Stomach (tissue), 9 donors: ENCODE data around the gene FSHR. TPM values are rescaled to one million over a fixed set of nuclear protein-coding genes. Genes with fewer than 3 reads are reported as not detected.

ENCODE experiments used
- DNase-seq, 2 donors: peaks; one replicate each; pipeline versions ENCODE4 v3.0.0 to v3.0.0-alpha.2; 2013 to 2019
- H3K27ac ChIP-seq, 5 donors: fragments of 200-600 bp in 4 of 5; sonication (generic) in 4 of 5; one replicate each; pipeline ENCODE4 v1.5.1; 2013 to 2019; ENCODE audit warnings: mild to moderate bottlenecking in 1 of 5, moderate library complexity in 1 of 5
- H3K27me3 ChIP-seq, 3 donors: fragments of 200-600 bp; sonication (generic); one replicate each; pipeline ENCODE4 v1.5.1; 2017 to 2019; ENCODE audit warnings: mixed run types in 1 of 3
- H3K36me3 ChIP-seq, 4 donors: fragments of 200-600 bp; sonication (generic); 1 replicate in 3 of 4; 2 replicates in 1 of 4; pipeline ENCODE4 v1.5.1; 2016 to 2019
- H3K4me1 ChIP-seq, 4 donors: fragments of 200-600 bp; sonication (generic); one replicate each; pipeline ENCODE4 v1.5.1; 2016 to 2019
- H3K4me3 ChIP-seq, 4 donors: fragments of 200-600 bp; sonication (generic) in 3 of 4; one replicate each; pipeline ENCODE4 v1.5.1; 2016 to 2019; ENCODE audit warnings: mild to moderate bottlenecking in 1 of 4
- H3K9me3 ChIP-seq, 4 donors: fragments of 200-600 bp; sonication (generic); one replicate each; pipeline ENCODE4 v1.5.1; 2016 to 2019
- EP300 ChIP-seq: sonication (generic); formaldehyde crosslinking; IDR thresholded peaks from one replicate; pipeline ENCODE4 v1.6.1; 2017; ENCODE audit warnings: antibody characterized with exemption
- POLR2A ChIP-seq, 4 donors: fragments of 450-650 bp; IDR thresholded peaks; one replicate each; pipeline ENCODE4 v1.6.1; 2016; ENCODE audit warnings: antibody characterized with exemption in 4 of 4, control low read depth in 2 of 4, mild to moderate bottlenecking in 1 of 4, moderate library complexity in 1 of 4
- POLR2AphosphoS5 ChIP-seq, 3 donors: sonication (generic); formaldehyde crosslinking; IDR thresholded peaks; one replicate each; pipeline ENCODE4 v1.6.1; 2016; ENCODE audit warnings: antibody characterized with exemption in 3 of 3
- WGBS, 5 donors: extraction: QIAGEN DNeasy Blood & Tissue Kit in 3 of 5; methylation state at CpG; one replicate each; pipeline versions ENCODE4 v1.1.5 to v1.1.7; 2013 to 2018; 5-methylcytosine and 5-hydroxymethylcytosine counted together
- intact Hi-C: fragments of 100-400 bp; cut with DNase I; formaldehyde crosslinking; loops from one replicate; pipeline ENCODE4 v1.15.1; 2023; ENCODE audit warnings: low total_unique reads
- polyA plus RNA-seq, 3 donors: library from polyadenylated mRNA; stranded (reverse); fragments of 200-250 nt; gene quantifications; one replicate each; pipeline ENCODE4 v1.2.3, GENCODE V29; 2013
- total RNA-seq, 5 donors: library from RNA; depleted of rRNA; stranded (reverse); fragments of >200 nt; gene quantifications; one replicate each; pipeline versions ENCODE4 v1.1.0 to v1.2.3, GENCODE V29; 2014 to 2016
- TF ChIP-seq, protein P1 (sequence below), 7 experiments: fragments of 450-650 bp in 4 of 7; fragments of 200-600 bp in 3 of 7; sonication (generic) in 3 of 7; IDR thresholded peaks; one replicate each; pipeline ENCODE4 v1.5.1; 2016 to 2019; ENCODE audit warnings: antibody characterized with exemption in 7 of 7, control low read depth in 2 of 7, mild to moderate bottlenecking in 1 of 7
- donor health status: healthy with polysubstance abuse.
- donor health status: Bipolar disorder and iron deficiency.
- donor health status: healthy.

Gene FSHR
- total and polyA plus RNA-seq, 8 donors: not detected

DNA sequence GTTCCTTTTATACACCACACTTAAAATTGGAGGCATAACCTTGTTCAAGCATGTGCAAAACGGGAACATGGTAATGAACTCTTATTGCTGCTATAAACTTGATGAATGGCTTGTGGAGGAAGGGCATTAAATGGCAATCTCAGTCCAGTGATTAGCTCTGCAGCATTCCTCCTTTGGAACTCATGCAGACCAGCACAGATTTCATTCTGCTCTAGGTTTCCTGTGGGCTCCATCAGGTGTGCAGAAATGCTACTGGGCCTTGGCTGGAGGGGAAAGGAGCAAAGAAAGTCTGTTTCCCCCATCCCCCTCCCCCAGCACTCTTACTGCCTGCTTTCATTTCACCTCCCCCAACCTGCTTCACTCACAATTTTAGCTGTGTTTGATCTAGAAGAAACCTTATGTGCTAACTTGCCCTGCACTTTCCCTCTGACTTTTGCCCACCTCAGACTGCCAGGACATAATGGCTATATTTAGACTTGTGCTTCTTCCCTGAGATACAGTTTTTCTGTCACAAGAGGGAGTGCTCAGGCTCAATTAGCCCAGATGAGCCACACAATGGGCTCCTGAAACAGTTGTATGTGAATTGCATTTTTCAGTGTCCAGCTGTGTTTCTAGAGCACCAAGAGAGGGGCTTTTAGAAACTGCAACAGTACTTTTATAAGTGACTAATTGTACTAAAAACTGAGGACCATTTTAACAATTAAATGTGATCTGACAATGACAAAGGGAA, 109.8 kb downstream of the FSHR start:
- WGBS, 5 donors: 20 to 44% (median 29%) methylated on average over 1 of the region's 1 CpG
- H3K4me3 ChIP-seq: no peak overlapping the region
- intact Hi-C loops: no loop called here
- DNase-seq: peak in 1 of 2 donors; percentile 12
- TF ChIP-seq POLR2AphosphoS5 (IDR thresholded peaks at IDR 0.05) (no peak), EP300 (no peak), POLR2A (IDR thresholded peaks at IDR 0.05) (no peak)
- TF ChIP-seq, protein P1, sequence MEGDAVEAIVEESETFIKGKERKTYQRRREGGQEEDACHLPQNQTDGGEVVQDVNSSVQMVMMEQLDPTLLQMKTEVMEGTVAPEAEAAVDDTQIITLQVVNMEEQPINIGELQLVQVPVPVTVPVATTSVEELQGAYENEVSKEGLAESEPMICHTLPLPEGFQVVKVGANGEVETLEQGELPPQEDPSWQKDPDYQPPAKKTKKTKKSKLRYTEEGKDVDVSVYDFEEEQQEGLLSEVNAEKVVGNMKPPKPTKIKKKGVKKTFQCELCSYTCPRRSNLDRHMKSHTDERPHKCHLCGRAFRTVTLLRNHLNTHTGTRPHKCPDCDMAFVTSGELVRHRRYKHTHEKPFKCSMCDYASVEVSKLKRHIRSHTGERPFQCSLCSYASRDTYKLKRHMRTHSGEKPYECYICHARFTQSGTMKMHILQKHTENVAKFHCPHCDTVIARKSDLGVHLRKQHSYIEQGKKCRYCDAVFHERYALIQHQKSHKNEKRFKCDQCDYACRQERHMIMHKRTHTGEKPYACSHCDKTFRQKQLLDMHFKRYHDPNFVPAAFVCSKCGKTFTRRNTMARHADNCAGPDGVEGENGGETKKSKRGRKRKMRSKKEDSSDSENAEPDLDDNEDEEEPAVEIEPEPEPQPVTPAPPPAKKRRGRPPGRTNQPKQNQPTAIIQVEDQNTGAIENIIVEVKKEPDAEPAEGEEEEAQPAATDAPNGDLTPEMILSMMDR (IDR thresholded peaks at IDR 0.05): no peak
- H3K36me3 ChIP-seq: no peaks in the 10 kb centered on the region
- no peaks in the 10 kb centered on the region for H3K4me1 ChIP-seq
- no peaks in the 10 kb centered on the region for H3K27me3 ChIP-seq
- no peak overlapping the region for H3K27ac ChIP-seq
- no peaks in the 10 kb centered on the region for H3K9me3 ChIP-seq

DNA sequence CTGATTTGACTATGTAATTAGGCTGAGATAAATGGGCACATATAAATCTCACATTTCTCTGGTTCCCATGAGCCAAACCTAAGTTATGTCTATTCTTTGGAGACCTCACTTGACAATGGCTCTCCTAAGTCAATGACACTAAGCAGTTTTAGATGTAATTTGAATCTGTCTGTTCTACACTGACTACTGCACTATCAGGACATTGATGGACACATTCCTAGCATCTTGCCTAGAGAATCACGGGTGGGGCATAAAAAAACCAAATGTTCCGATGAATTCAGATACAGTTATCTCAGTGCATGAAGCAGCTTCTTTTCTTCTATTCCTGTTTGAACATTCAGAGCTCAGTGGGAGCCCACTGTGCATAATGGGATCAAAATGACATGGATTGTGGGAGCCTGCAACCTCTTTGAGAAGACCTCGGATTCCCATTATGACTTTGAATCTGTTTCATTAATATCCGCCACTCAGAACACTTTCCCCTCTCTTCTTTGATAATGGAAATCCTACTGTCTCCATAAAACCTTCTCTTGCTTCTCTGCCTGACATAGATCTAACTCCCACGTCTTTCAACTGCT, 110.8 kb downstream of the FSHR start:
- no peak for TF ChIP-seq POLR2A (IDR thresholded peaks at IDR 0.05)
- no peak for TF ChIP-seq POLR2AphosphoS5 (IDR thresholded peaks at IDR 0.05)
- no peak for TF ChIP-seq EP300
- TF ChIP-seq, protein P1 (IDR thresholded peaks at IDR 0.05): no peak
- WGBS, 5 donors: 77 to 84% (median 84%) methylated on average over 5 of the region's 5 CpGs
- intact Hi-C loops: no loop called here

DNA sequence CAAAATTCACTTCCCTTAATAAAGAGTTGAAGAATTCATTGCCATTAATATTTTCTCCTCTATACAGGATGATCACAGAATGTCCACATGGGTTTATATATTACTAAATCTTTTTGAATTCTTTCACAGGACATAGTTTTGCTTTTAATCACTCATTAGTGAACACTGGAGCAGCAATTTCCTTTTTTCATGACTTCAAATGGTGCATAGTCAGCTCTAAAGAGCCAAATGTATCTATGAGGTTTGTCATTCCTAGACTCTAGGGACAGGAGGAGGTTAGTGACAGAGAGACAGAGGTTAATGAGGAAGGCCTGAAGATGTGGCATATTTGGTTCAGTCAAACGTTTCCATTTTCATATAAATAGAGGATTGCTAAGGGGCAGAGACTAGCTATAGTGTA, 111.8 kb downstream of the FSHR start:
- TF ChIP-seq POLR2AphosphoS5 (IDR thresholded peaks at IDR 0.05) (no peak), POLR2A (IDR thresholded peaks at IDR 0.05) (no peak), EP300 (no peak)
- TF ChIP-seq, protein P1 (IDR thresholded peaks at IDR 0.05): no peak
- Histone ChIP-seq H3K27ac (no peak overlapping the region), H3K27me3 (no peaks in the 10 kb centered on the region), H3K9me3 (no peaks in the 10 kb centered on the region), H3K36me3 (no peaks in the 10 kb centered on the region), H3K4me3 (no peak overlapping the region), H3K4me1 (no peaks in the 10 kb centered on the region)
- WGBS, 5 donors: 41 to 63% (median 56%) methylated on average over 1 of the region's 1 CpG
- intact Hi-C loops: no loop called here
- no peak for DNase-seq

More for the DNA sequence above, 110.8 kb downstream of the FSHR start:
- Histone ChIP-seq H3K36me3 (no peaks in the 10 kb centered on the region), H3K27ac (no peak overlapping the region), H3K9me3 (no peaks in the 10 kb centered on the region), H3K27me3 (no peaks in the 10 kb centered on the region), H3K4me3 (no peak overlapping the region), H3K4me1 (no peaks in the 10 kb centered on the region)
- DNase-seq: no peak

DNA sequence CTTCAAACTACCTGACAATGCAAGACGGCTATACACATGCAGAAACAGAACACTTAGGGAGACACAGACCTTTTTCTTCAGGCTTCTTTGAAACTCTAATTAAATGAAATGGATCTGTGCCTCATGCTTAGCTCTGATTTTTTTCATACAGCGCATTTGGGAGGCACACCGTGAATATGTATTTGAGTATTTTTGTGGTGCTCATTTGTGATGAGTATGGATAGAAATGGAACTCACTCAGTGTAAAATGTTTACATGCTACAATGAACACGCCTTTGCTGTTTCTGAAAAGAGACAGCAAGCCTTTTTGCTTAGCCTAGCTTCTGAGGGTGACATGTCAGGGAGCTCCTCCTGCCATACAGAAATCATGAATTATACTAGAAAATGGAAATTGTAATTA, 113.3 kb downstream of the FSHR start:
- TF ChIP-seq, protein P1 (IDR thresholded peaks at IDR 0.05): no peak
- no peak for TF ChIP-seq EP300
- TF ChIP-seq POLR2A (IDR thresholded peaks at IDR 0.05): no peak
- no peak for TF ChIP-seq POLR2AphosphoS5 (IDR thresholded peaks at IDR 0.05)
- Histone ChIP-seq H3K4me3 (no peak overlapping the region), H3K36me3 (no peaks in the 10 kb centered on the region), H3K27me3 (no peaks in the 10 kb centered on the region), H3K27ac (no peak overlapping the region), H3K4me1 (no peaks in the 10 kb centered on the region), H3K9me3 (no peaks in the 10 kb centered on the region)
- intact Hi-C loops: no loop called here
- WGBS, 5 donors: 72 to 96% (median 87%) methylated on average over 4 of the region's 4 CpGs
- no peak for DNase-seq
